ENCODE results near the gene SELENOP. TPM values are rescaled to one million over a fixed set of nuclear protein-coding genes. Genes with fewer than 3 reads are reported as not detected.

The SELENOP gene
- total and polyA plus RNA-seq, 9 of the 15 experiments (the other 6 are each of a cell fraction or from before 2014, with no cell fraction given), result 3.2 to 6.3 (median 4.5) TPM

GRCh38 chr5:42784132-42784531, 27.6 kb downstream of the SELENOP start:
- no peak for FAIRE-seq
- Histone ChIP-seq H3K4me1 (replicated peaks in 1 of 2; ENCODE audit: control insufficient read depth in 2 of 2, insufficient read depth in 2 of 2, low read length in 2 of 2) (no peaks in the 10 kb centered on the region), H4K20me1 (replicated peaks; ENCODE audit: control insufficient read depth, insufficient read depth, low read length) (no peaks in the 10 kb centered on the region), H3K27me3 (ENCODE audit: control insufficient read depth in 2 of 2, insufficient read depth in 2 of 2, low read length in 2 of 2) (no peaks in the 10 kb centered on the region), H3K79me2 (ENCODE audit: control insufficient read depth, insufficient read depth, low read length) (no peaks in the 10 kb centered on the region), H2AFZ (ENCODE audit: low read depth, low read length) (no peak overlapping the region), H3K9me3 (replicated peaks; ENCODE audit: control insufficient read depth, insufficient read depth, low read depth, low read length) (no peaks in the 10 kb centered on the region; the same call in 1 of the 2 replicates), H3K27ac (ENCODE audit: extremely low read depth, low read depth, low read length) (no peak overlapping the region), H3K4me2 (ENCODE audit: insufficient read depth, low read length) (no peak overlapping the region), H3K36me3 (ENCODE audit: control insufficient read depth, insufficient read depth, low read length) (no peaks in the 10 kb centered on the region), H3K9ac (ENCODE audit: insufficient read depth in 1 of 2, low read depth in 2 of 2, low read length in 2 of 2) (no peak overlapping the region), H3K9me1 (ENCODE audit: control insufficient read depth, insufficient read depth, low read length) (no peaks in the 10 kb centered on the region), H3K4me3 (no peak overlapping the region)
- DNase-seq (ENCODE audit: extremely low read depth in 1 of 4, low spot score in 3 of 4), result no peak
- 12% methylated on average over 1 of the region's 1 CpG for WGBS (ENCODE audit: insufficient coverage, low coverage, missing lambda C conversion rate)
- ATAC-seq, result no peak
- in situ Hi-C loops (cut with MboI), result no loop called here
- intact Hi-C loops (cut with micrococcal nuclease), result no loop called here
- no TSS peak for BruUV-seq (replicated peaks)
- POLR2A ChIA-PET, result interaction anchor here (0.7 kb wide), 1 partner anchor 43 kb away, joined by 3 read pairs; no protein-coding TSS in a partner anchor
- TF ChIP-seq ZNF589 (CRISPR knock-in tag; IDR thresholded peaks at IDR 0.05; ENCODE audit: low read depth) (no peak), POLR2B (IDR thresholded peaks at IDR 0.05; ENCODE audit: low read depth, partially characterized antibody) (no peak), NCOA4 (IDR thresholded peaks at IDR 0.05; ENCODE audit: partially characterized antibody) (no peak), ESRRB (CRISPR knock-in tag; IDR thresholded peaks at IDR 0.05; ENCODE audit: borderline replicate concordance) (no peak), SAFB (IDR thresholded peaks at IDR 0.05; ENCODE audit: borderline replicate concordance, low read depth, low read length) (no peak), CREB3 (tag; conservative IDR thresholded peaks at IDR 0.05; ENCODE audit: low read depth) (no peak)
- TF ChIP-seq, protein P1, sequence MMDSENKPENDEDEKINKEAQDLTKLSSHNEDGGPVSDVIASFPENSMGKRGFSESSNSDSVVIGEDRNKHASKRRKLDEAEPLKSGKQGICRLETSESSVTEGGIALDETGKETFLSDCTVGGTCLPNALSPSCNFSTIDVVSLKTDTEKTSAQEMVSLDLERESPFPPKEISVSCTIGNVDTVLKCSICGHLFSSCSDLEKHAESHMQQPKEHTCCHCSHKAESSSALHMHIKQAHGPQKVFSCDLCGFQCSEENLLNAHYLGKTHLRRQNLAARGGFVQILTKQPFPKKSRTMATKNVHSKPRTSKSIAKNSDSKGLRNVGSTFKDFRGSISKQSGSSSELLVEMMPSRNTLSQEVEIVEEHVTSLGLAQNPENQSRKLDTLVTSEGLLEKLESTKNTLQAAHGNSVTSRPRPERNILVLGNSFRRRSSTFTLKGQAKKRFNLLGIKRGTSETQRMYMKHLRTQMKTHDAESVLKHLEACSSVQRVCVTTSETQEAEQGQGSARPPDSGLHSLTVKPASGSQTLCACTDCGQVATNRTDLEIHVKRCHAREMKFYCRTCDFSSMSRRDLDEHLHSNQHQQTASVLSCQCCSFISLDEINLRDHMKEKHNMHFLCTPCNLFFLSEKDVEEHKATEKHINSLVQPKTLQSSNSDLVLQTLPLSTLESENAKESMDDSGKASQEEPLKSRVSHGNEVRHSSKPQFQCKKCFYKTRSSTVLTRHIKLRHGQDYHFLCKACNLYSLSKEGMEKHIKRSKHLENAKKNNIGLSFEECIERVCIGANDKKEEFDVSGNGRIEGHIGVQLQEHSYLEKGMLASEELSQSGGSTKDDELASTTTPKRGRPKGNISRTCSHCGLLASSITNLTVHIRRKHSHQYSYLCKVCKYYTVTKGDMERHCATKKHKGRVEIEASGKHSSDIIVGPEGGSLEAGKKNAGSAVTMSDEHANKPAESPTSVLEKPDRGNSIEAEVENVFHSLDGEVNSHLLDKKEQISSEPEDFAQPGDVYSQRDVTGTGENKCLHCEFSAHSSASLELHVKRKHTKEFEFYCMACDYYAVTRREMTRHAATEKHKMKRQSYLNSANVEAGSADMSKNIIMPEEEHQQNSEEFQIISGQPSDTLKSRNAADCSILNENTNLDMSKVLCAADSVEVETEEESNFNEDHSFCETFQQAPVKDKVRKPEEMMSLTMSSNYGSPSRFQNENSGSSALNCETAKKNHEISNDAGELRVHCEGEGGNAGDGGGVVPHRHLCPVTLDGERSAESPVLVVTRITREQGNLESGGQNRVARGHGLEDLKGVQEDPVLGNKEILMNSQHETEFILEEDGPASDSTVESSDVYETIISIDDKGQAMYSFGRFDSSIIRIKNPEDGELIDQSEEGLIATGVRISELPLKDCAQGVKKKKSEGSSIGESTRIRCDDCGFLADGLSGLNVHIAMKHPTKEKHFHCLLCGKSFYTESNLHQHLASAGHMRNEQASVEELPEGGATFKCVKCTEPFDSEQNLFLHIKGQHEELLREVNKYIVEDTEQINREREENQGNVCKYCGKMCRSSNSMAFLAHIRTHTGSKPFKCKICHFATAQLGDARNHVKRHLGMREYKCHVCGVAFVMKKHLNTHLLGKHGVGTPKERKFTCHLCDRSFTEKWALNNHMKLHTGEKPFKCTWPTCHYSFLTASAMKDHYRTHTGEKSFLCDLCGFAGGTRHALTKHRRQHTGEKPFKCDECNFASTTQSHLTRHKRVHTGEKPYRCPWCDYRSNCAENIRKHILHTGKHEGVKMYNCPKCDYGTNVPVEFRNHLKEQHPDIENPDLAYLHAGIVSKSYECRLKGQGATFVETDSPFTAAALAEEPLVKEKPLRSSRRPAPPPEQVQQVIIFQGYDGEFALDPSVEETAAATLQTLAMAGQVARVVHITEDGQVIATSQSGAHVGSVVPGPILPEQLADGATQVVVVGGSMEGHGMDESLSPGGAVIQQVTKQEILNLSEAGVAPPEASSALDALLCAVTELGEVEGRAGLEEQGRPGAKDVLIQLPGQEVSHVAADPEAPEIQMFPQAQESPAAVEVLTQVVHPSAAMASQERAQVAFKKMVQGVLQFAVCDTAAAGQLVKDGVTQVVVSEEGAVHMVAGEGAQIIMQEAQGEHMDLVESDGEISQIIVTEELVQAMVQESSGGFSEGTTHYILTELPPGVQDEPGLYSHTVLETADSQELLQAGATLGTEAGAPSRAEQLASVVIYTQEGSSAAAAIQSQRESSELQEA (IDR thresholded peaks at IDR 0.05; ENCODE audit: low read depth), result no peak
- CTCF ChIA-PET (ENCODE audit: low intra/inter-chr PET ratio), result no interaction called here

Data from K562 (cell line).